SU-DHL-6 (cell line): Measurements from ENCODE around the gene LCORL.

Experiments used
- EZH2phosphoT487 ChIP-seq: fragments of 200-600 bp; sonication (generic), shearing (Covaris generic); conservative IDR thresholded peaks from 2 replicates; pipeline ENCODE4 v1.6.1; 2018; ENCODE audit warnings: mild to moderate bottlenecking, antibody characterized with exemption, low read length, moderate library complexity, mixed read lengths
- TF ChIP-seq, protein P1 (sequence below): fragments of 200-600 bp; sonication (generic); IDR thresholded peaks from one replicate; pipeline ENCODE4 v1.5.1; 2017; ENCODE audit warnings: antibody characterized with exemption, mild to moderate bottlenecking, low read length, moderate library complexity; ENCODE audit not compliant: insufficient read depth, poor library complexity, severe bottlenecking

DNA sequence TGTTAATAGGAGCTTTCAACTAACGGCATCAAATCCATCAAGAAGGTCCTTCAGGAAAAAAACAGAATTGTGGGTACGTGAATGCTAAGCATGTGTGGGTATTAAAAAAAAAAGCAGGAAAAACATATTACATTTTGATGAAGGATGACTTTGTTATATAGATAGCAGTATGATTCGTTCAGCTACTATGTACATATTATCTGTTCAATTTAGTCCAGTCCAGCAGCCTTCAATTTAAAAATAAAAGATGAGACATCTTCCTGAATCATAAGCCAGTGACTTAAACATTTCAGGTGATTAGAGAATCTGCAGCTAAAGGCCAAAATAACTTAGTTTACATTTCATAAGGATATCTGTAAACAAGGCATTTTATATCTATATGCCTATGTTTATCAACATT lies 63.4 kb downstream of the LCORL start:
- TF ChIP-seq, protein P1, sequence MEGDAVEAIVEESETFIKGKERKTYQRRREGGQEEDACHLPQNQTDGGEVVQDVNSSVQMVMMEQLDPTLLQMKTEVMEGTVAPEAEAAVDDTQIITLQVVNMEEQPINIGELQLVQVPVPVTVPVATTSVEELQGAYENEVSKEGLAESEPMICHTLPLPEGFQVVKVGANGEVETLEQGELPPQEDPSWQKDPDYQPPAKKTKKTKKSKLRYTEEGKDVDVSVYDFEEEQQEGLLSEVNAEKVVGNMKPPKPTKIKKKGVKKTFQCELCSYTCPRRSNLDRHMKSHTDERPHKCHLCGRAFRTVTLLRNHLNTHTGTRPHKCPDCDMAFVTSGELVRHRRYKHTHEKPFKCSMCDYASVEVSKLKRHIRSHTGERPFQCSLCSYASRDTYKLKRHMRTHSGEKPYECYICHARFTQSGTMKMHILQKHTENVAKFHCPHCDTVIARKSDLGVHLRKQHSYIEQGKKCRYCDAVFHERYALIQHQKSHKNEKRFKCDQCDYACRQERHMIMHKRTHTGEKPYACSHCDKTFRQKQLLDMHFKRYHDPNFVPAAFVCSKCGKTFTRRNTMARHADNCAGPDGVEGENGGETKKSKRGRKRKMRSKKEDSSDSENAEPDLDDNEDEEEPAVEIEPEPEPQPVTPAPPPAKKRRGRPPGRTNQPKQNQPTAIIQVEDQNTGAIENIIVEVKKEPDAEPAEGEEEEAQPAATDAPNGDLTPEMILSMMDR = no peak
- no peak for TF ChIP-seq EZH2phosphoT487
